SK-MEL-5 (cell line): ENCODE results near the gene CELSR3. TPM values are rescaled to one million over a fixed set of nuclear protein-coding genes. Genes with fewer than 3 reads are reported as not detected.

Source experiments
- DNase-seq: peaks from one replicate; pipeline ENCODE4 v3.0.0-alpha.2; 2016; ENCODE audit warnings: low read depth, low spot score
- in situ Hi-C: cut with HindIII; loops from 2 replicates; pipeline ENCODE4 v1.10.0; 2016; ENCODE audit warnings: low sequenced_read_pairs, high pct_unique_total_duplicates, low pct_unique_long_range_greater_than_20kb
- total RNA-seq: library from RNA; depleted of rRNA; stranded (reverse); fragments of >200 nt; shearing (Covaris generic); gene quantifications from 2 replicates; pipeline ENCODE4 v1.2.3, GENCODE V29; 2014

The CELSR3 gene
- total RNA-seq, 1 experiment from 2014 or later = 3.2 TPM

GRCh38 chr3:48690846-48691458 lies 28.3 kb upstream of the CELSR3 start:
- no peak for DNase-seq
- in situ Hi-C loops = no loop called here

DNA sequence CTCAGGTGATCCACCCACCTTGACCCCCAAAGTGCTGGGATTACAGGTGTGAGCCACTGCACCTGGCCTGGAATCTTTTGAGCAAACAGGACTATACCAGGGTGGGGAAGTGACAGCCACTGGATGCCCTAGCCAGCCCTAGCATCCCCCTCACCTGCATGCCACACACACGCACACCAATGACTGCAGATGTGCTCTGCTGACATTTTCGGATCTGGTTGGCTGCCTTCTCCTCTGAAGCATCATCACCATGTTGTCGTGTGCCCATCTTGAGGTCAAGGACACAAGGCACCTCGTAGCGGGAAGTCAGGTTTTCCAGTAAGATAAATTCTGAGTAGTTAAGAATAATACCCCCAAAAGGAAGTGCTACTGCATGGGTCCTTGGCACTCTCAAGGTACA lies 26.7 kb upstream of the CELSR3 start:
- in situ Hi-C loops = no loop called here
- no peak for DNase-seq

- in situ Hi-C loops = no loop called here
- DNase-seq = no peak
Observed at GRCh38 chr3:48688737-48689075, 26.0 kb upstream of the CELSR3 start.

DNA sequence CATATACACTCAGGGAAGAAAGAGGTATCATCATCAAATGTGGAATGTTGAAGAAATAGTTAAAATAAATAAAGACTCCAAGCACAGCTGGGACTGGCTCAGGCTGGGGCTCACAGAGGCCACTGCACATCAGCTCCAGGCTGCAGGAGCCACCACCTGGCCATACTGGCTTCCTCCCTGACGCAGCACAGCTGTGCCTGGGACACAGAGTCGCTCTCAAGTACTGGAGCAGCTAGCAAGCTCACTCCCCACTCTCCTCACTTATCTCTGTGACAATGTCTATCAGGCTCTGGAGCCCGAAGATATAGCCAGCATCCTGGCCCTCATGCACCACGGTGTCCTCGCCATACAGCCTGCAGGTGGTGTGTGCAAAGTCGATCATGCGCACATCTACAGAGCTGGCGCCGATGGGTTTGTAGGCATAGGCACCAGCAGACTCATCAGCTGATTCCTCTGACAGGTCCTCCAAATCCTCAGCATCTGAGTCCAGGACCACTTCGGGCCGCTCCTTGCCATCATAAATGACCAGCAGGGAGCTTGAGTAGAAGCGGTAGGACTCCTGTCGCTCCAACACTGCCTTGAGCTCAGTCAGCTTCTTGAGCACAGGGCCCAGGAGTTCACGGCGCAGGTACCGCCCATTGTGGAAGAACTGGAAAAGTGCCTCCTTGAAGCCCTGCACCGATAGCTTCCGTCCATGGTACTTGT lies 25.5 kb upstream of the CELSR3 start:
- in situ Hi-C loops = no loop called here
- no peak for DNase-seq

DNA sequence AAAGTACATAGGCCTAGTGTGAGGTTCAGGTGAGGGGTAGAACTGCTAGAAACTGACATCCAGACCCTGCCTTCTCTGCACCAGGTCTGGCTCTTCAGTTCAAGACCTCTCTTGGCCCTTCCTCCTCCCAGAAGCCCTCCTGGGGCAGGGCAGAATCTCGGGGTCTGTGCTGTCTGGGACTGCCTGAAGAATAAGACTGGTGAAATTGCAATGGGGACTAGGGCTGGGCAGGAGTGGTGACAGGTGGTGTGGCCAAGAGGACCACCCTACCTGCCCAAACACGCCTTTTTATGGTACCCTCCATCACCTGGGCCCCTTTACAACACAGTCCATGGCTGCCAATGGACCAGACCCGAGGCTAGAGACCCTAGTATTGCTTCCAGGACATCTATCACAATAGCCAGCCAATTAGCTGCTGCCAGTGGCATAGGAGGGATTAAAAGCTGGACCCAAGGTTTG lies 24.6 kb upstream of the CELSR3 start:
- DNase-seq = no peak

DNA sequence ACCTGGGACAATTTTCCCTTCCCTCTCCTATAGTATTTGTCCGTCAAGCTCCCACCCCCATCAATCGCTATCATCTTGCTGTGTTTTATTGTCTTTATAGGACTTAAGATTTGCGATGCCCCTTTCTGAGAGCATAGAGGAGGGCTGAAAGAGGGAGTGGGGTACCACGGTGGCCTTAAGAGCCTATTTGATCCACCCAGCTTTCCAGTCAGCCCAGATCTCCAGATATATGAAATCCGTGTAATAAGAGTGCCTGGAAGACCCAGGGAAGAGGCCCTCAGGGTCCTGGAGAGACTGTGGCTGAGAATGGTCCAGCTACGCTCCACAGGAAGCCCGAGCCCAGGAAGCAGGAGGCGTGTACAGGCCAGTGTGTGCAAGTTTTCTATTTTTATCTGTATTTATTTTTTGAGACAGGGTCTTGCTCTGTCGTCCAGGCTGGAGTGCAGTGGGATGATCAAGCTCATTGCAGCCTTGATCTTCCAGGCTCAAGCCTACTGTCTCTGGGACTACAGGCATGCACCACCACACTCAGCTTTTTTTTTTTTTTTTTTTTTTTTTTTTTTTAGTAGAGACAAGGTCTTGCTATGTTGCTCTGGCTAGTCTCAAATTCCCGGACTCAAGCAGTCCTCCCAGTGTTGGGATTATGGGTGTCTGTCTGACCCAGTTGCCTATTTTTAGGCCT lies 24.0 kb upstream of the CELSR3 start:
- in situ Hi-C loops = no loop called here
- no peak for DNase-seq

More for the DNA sequence above, 24.6 kb upstream of the CELSR3 start:
- in situ Hi-C loops = no loop called here

DNA sequence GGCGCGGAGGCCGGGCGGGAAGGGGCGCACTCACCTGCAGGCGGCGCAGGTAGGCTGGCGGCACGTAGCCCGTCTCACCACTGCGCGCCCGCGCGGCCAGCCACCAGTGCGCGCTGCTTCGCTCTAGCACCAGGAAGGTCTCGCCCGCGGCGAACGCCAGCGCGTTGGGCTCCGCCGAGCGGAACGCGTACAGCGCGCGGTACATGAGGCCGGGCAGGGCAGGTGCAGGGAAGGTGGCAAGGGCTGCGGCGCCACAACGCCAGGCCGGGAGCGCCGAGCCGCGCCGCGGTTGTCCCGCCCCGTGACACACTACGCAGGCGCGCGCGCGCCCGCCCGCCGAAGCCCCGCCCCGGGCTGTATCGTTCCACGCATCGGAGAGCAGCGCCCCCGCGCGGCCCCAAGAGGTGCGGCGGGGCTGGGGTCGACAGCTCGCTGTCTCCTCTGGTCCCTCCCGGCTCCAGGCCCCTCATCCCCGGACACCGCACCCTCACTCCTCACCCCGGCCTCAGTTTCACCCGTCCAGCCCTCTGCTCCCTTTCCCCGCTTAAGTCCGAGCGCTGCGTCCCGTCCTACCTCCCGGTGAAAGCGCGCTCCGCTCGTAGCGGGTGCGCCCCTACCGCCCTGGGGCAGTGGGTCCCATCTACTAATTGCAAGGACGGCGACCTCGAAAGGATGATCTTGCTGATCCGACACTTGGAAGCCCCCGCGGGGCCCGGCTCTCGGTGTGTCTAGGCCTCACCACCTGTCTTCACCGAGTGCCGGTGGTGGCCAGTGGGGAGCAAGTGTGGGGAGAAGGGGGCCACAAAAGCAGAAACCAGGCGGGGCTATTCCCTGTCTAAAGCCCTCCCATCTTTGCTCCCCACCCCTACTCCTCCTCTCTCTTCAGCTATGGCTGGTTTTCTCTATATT lies 23.2 kb upstream of the CELSR3 start, which contains the start of gene NCKIPSD:
TSS of gene NCKIPSD (minus strand) at position 313 of the 909 bp plus-strand sequence. CDS start at position 205, 108 bp downstream.
- in situ Hi-C loops = no loop called here
- peak; percentile 83 for DNase-seq

DNA sequence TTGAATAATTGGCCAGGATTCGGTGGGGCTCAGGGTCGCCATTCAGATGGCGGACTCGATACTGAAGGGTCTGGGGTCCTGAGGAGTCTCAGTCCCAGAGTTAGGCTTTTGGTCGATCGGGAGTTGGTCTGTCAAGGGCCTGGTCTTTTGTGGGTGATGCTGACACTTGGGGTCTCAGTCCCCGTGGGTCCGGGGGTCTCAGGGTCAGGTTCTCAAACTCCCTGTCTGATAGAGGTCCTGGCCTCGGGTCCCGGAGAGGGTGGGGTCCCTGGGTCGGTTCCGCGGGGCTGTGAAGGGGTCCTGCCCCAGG lies 22.6 kb upstream of the CELSR3 start:
- DNase-seq = no peak
- in situ Hi-C loops = no loop called here

- in situ Hi-C loops = no loop called here
- DNase-seq = no peak
Observed at GRCh38 chr3:48684480-48685143, 21.9 kb upstream of the CELSR3 start.

DNA sequence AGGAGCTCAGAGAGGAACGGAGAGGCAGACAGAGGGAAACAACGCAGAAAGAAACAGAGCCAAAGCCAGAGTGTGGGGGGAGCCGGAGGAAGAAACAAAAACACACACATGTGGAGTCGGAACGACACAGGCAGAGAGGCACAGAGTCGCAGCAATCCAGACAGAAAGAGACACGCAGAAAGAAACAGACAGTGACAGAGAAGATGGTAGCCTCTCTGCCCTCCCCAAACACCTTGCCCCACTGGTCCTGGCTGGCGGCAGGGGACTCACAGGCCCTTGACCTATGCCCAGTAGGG lies 21.3 kb upstream of the CELSR3 start:
- in situ Hi-C loops = no loop called here
- DNase-seq = no peak

GRCh38 chr3:48682786-48683185 lies 20.1 kb upstream of the CELSR3 start:
- no peak for DNase-seq
- in situ Hi-C loops = no loop called here

DNA sequence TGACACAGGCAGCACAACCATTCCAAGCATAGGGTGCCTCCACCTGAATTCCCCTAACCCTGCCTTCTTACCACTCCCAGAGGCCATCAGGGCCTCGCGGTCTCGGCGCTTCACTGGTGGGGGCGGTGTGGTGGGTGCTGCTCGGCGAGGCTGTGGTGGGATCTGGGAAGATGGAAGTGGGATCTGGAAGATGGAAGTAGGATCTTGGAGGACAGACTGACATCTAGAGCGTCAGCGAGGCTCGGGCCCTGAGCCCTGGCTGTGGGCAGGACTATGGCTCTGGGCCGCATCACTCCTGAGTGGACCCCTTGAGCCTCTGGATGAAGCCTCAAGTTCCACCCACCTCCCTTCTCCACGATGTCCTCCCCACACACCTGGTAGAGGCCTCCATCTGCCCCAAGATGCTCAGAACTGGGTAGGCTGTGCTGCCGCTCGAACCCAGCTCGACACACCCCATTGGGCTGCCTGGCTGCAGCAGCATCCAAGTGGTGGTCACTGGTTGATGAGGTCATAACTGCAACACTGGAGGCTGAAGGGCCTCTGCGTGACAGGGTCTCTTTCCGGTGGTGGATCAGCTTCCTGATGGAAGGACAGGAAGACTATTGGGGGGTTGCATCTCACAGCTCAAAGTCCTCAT lies 19.4 kb upstream of the CELSR3 start:
- DNase-seq = no peak
- in situ Hi-C loops = no loop called here

- in situ Hi-C loops = no loop called here
- no peak for DNase-seq
Observed at GRCh38 chr3:48681541-48681880, 18.8 kb upstream of the CELSR3 start.

GRCh38 chr3:48680811-48681540 lies 18.3 kb upstream of the CELSR3 start:
- in situ Hi-C loops = no loop called here

DNA sequence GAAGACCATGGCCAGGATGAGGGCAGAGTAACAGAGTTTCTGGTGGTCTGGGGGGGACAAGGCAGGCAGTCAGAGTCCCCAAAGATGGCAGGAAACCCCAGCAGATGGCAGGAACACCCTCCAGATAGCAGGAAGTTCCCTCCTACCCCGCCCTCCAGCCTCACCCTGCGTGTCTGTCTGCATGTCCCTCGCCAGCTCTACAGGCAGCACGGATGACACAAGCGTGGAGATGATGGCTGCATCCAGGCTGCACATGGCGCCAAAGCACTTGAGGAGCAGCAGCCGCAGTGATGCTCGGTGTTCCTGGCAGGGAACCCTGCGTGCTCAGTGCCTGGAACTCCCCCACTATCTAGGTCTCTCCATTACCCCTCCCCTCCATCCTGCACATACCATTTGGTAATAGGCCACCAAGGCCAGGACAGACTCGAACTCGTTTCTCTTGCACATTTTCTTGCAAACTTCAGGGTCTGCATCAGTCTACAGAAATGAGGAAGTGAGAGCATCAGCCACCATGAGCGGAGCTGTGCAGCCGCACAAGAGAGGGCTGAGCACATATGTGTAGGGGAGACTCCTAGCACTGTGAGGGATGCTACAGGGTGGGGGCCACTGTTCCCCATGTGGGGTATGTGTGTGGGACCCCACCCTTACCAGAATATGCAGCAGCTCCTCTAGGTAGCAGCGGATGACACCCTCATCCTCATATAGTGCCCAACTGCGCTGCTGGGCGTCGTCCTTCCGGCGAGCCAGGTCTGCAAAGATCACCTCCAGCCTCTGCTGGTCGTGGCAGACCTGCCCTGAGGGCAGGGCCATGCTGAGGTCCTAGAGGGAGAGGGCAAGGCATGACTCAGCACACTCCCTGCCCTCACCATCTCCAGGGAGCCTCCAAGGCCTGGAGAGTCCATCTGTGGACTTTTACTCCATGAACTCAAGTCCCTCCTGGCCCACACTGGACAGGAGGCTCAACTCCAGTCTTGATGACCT lies 17.0 kb upstream of the CELSR3 start:
- DNase-seq = no peak
- in situ Hi-C loops = no loop called here

More at GRCh38 chr3:48680811-48681540, 18.3 kb upstream of the CELSR3 start:
- DNase-seq = no peak
